HG03521 (cell line): ENCODE results near the gene MBNL2.

Experiments
- ATAC-seq: cut with Tn5 transposase; IDR thresholded peaks from one replicate; pipeline ENCODE4 v1.9.1; 2021; ENCODE audit warnings: mild to moderate bottlenecking, moderate library complexity; ENCODE audit not compliant: unreplicated experiment

Gene MBNL2

DNA sequence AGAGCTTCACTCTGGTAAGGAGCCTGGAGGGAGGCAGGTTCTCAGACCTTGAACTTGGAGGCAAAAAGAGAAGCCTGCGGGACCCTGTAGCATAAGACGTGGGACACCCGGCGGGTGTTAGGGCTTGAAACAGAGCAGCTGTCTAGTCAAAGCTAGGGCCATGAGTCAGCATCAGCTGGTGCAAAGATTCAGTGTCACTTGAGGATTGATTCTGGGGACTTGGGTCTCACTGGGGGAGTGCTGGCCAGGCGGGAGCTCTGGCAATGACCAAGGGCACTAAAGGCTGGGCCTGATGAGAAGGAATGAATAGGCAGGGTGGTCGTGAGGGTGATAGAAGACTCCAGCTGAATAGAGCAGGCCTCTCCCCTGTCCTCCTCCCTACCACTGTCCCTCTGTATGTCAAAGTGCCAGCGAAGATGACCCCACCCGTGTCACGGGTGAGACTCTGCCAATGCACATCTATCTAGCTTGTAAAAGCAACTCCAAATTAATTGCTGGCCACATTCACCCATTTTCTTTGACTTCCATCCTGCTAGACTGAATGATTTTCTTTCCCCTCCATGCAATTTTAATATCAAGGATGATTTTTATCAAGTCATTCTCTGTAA lies 97.1 kb downstream of the MBNL2 start:
- no peak for ATAC-seq

DNA sequence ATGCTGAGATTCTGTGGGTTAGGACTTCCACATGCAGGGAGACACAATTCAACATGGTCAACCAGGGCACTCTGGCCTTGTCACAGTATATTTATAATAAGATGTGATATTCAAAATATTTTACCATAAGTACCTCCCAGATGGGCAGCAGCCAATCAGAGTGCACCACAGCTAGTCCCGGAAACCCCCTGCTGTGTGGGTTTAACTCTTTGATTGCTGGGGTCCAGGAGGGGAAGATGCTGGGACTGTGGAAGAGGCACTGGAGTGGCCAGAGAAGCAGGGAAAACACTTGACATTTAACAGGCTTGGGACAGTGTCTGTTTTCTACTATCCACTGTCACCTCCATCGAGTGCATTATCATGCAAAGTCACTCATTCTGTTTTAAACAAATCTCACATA lies 99.0 kb downstream of the MBNL2 start:
- no peak for ATAC-seq

DNA sequence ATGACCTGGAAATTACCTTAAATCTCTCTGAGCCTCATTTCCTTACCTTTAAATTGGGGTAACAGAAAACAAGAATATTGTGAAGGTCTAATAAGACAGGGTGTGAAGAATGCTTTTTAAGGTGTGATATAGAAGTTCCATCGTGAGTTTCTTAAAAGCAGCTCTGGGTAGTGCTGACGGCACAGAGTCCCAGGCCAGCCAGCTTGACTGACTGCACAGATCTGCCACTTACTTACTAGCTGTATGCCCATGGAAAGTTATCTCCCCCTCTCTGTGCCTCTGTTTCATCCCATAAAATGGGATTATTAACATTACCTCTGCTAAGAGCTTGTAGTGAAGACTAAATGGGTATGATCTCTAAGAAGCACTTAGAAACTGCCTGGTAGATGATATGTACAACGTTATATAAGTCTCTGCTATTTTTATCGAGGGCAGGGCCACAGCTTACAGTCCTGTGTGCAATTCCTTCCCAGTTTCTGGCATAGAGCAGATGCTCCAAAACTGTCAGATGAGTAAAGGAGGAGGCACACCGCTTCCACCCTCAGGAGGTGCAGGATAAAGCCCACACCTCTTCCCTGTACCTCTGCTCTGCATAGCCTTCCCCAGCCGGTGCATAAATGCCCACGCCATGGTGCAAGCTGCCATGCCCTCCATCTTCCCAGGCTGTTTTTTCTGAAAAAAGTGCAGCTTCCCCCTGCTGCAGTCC lies 99.6 kb downstream of the MBNL2 start:
- ATAC-seq: no peak

DNA sequence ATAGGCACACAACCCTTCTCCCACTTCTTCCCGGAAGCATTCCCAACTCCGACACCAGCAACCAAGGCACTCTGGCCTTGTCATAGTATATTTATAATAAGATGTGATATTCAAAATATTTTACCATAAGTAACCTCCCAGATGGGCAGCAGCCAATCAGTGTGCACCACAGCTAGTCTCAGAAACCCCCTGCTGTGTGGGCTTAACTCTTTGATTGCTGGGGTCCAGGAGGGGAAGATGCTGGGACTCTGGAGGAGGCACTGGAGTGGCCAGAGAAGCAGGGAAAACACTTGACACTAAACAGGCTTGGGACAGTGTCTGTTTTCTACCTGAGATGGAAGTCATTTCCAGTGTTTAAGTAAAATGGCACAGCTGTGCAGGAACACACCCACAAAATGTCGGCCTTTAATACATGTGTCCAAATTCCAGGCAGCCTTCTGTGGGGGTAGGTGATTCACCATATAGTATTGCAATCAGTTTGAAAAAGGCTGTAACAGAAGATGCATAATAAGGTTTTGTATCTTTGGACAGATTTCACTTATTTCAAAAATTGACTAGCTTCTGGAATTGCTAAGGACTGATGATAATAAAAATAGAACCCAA lies 100.7 kb downstream of the MBNL2 start:
- no peak for ATAC-seq

DNA sequence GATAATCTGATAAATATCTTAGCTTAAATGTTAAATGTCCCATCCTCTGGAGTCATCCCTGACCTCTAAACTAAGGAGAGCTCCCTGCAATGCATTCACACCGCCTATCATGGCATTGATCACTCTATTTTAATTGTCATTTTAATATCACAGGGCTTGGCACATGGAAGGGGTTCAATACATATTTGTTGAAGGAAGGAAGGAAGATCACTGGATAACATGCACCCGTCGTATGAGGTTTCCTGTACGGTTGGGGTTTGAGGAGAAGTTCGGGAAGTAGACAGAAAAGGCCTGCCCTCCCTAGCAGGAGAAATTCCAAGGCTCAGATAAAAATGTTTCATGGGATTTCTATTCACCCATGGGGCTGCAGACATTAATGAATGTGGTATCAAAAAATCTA lies 102.0 kb downstream of the MBNL2 start:
- no peak for ATAC-seq

- no peak for ATAC-seq
These were observed 103.6 kb downstream of the MBNL2 start for GRCh38 chr13:97325738-97326137.

DNA sequence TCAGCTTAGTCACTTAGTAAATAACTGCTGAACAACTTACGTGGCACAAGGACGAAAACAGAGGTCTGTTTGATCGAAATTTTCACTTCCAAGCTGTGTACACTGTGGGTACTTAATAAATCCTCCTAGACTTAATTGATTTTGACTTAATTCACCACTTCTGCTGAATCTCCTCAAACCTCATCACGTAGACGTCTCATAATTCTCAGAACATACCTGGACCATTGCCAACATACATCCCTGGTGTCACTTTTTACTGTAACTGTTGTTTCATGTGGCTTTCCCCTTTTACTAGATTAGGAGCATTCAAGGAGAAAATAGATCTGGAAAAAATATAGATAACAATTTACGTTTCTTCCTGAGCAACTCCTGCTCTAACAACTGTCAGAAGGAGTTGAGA lies 105.0 kb downstream of the MBNL2 start:
- ATAC-seq: no peak

GRCh38 chr13:97327506-97328221 lies 105.5 kb downstream of the MBNL2 start:
- no peak for ATAC-seq

- ATAC-seq: no peak
These were observed 106.2 kb downstream of the MBNL2 start for GRCh38 chr13:97328222-97328790.

GRCh38 chr13:97329331-97329730 lies 107.2 kb downstream of the MBNL2 start:
- ATAC-seq: no peak

- no peak for ATAC-seq
These were observed 108.3 kb downstream of the MBNL2 start for GRCh38 chr13:97330448-97330847.

DNA sequence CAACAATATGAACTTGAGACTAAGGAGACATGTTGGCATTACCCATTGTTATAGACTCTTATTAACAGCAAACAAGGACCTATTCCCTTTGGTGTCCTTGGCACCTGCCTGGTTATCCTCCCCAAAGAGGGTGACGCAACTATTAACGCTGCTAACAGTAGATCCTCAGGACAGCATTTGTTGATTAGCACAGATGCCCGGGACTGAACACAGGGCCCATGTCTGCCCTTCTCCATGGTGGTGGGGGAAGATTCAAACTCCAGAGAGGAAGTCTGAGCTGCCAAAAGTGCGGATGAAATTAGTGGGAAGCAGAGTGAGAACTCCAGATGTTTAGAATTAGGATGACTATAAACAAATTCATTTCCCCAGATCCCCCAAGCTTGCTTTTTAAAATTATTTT lies 110.6 kb downstream of the MBNL2 start:
- no peak for ATAC-seq

- no peak for ATAC-seq
These were observed 111.8 kb downstream of the MBNL2 start for GRCh38 chr13:97333983-97334382.

DNA sequence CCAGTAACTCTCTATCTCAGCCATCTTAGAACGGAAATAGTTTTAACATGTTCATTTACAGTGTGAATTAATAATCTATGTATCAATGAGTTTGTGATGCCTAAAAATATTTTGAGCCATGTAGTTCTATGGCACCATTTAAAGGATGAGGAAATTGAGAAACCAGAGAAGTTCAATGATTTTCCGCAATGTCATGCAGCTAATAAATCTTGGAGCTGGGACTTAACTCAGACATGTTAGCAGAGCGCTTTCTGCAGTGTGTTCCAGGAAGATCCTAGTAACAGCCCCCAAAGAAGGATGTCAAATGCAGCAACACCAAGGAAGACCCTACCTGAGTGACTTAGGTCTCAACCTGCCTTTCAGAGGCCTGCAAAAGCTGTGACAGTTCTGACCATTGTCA lies 112.6 kb downstream of the MBNL2 start:
- ATAC-seq: no peak

DNA sequence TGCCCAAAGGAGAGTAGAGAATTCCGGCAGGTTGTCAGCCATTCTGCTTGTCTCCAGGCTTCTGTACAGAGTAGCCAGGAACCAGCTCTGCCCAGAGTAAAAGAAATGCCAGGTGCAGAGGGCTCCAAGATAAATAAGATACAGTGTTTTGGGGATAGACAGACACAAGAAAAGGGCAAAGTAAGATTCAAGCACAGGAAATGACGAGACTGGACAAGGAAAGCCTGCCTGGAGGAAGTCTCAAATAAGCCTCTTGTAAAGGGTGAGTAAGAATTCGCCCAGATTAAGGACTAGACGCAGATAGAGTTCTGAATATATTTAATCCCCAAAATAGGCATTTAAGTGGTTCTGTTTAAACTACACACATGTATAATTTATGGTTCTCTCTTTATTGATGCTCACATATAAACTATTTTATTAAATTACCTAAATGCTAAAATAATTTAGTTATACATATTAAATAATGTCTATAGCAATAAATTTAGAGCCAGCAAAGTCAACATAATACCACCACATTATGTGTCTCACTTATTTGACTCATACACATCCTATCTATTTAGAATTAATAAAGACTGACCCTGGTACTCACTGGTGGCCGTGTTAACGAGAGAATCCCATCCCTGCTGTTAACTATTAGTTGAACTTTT lies 113.5 kb downstream of the MBNL2 start:
- no peak for ATAC-seq

- no peak for ATAC-seq
These were observed 115.9 kb downstream of the MBNL2 start for GRCh38 chr13:97337985-97338499.

GRCh38 chr13:97338571-97338970 lies 116.4 kb downstream of the MBNL2 start:
- no peak for ATAC-seq

GRCh38 chr13:97339019-97339987 lies 117.2 kb downstream of the MBNL2 start:
- no peak for ATAC-seq

DNA sequence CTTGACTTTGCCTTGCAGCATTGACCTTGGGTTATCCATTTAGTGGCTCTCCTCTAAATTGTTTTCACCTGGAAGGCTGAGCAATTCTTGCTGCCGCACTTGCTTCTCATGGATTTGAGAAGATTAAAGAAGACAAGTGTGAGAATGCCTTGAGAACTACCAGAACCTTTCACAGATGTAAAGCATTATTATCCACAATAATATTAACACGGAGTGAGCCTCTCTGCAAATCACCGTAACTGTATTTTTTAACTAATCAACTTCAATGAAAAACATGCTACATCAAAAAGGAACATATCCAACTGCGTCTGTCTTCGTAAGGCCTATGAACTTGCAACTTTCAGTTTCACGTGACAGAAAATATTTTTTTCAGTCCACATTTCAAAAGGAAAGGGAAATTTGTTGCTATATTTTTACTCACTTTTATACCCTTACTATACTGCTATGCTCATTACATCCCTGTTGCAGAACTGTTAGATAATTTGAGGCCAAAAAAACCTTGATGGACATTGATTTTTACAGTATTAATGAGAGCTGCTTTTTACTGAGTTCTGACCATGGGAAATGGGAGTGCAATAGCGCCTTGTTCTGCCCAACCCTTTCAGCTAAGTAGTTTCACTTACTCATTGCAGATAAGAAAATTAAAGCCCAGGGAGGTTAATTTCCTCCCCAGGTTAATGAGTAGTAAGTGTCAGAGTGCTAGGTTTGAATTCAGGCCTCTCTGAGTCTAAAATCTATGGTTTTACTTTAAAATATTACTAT lies 118.0 kb downstream of the MBNL2 start:
- ATAC-seq: no peak
